WERI-Rb-1 (cell line): Measurements from ENCODE around the gene CSNK2B.

Experiments
- DNase-seq: peaks from one replicate; pipeline ENCODE4 v3.0.0-alpha.2; 2020
- H3K27ac ChIP-seq: fragments of 250-450 bp; sonication (Bioruptor Pico); 2 replicates; pipeline ENCODE4 v1.5.1; 2020; ENCODE audit warnings: mild to moderate bottlenecking, moderate library complexity
- H3K27me3 ChIP-seq: fragments of 250-450 bp; sonication (Bioruptor Pico); 2 replicates; pipeline ENCODE4 v1.5.1; 2021; ENCODE audit warnings: mild to moderate bottlenecking, low read depth, moderate library complexity; ENCODE audit not compliant: insufficient read depth, severe bottlenecking
- H3K36me3 ChIP-seq: fragments of 250-450 bp; sonication (Bioruptor Pico); 2 replicates; pipeline ENCODE4 v1.5.1; 2020; ENCODE audit warnings: mild to moderate bottlenecking, moderate library complexity
- H3K4me3 ChIP-seq: 2 replicates; pipeline ENCODE4 v1.5.1; 2011; ENCODE audit warnings: low read depth, mild to moderate bottlenecking, control low read depth, low read length
- H3K9me3 ChIP-seq: fragments of 250-450 bp; sonication (Bioruptor Pico); 2 replicates; pipeline ENCODE4 v1.5.1; 2021; ENCODE audit warnings: mild to moderate bottlenecking, moderate library complexity; ENCODE audit not compliant: severe bottlenecking
- CTCF ChIP-seq: IDR thresholded peaks from 2 replicates; pipeline ENCODE4 v1.5.1; 2011; ENCODE audit warnings: low read depth, mild to moderate bottlenecking, control low read depth, inconsistent platforms, low read length

CSNK2B gene

GRCh38 chr6:31630177-31630934, 35.5 kb upstream of the CSNK2B start:
- no peak for DNase-seq
- TF ChIP-seq CTCF, result no peak
- no peak overlapping the region for H3K4me3 ChIP-seq
- H3K27me3 ChIP-seq, result no peaks in the 10 kb centered on the region
- H3K36me3 ChIP-seq, result peaks cover 100% of the 10 kb centered on the region
- no peak overlapping the region for H3K27ac ChIP-seq
- no peaks in the 10 kb centered on the region for H3K9me3 ChIP-seq

GRCh38 chr6:31631209-31631608, 34.7 kb upstream of the CSNK2B start:
- DNase-seq, result no peak
- Histone ChIP-seq H3K4me3 (no peak overlapping the region), H3K27me3 (no peaks in the 10 kb centered on the region), H3K36me3 (peaks cover 100% of the 10 kb centered on the region), H3K27ac (no peak overlapping the region), H3K9me3 (no peaks in the 10 kb centered on the region)
- no peak for TF ChIP-seq CTCF

- H3K27ac ChIP-seq, result no peak overlapping the region; the same call in 1 of the 2 replicates
- H3K4me3 ChIP-seq, result no peak overlapping the region
- H3K27me3 ChIP-seq, result no peaks in the 10 kb centered on the region
- H3K9me3 ChIP-seq, result no peaks in the 10 kb centered on the region
- no peak for TF ChIP-seq CTCF
- DNase-seq, result no peak
- H3K36me3 ChIP-seq, result peaks cover 100% of the 10 kb centered on the region
Measured at GRCh38 chr6:31631681-31632278, 34.1 kb upstream of the CSNK2B start.

- DNase-seq, result no peak
- no peaks in the 10 kb centered on the region for H3K27me3 ChIP-seq
- peaks cover 100% of the 10 kb centered on the region for H3K36me3 ChIP-seq
- H3K27ac ChIP-seq, result peak overlapping the region; percentile 11
- H3K4me3 ChIP-seq, result no peak overlapping the region
- H3K9me3 ChIP-seq, result no peaks in the 10 kb centered on the region
- TF ChIP-seq CTCF, result no peak
Measured at GRCh38 chr6:31632279-31632946, 33.5 kb upstream of the CSNK2B start.

- TF ChIP-seq CTCF, result no peak
- no peaks in the 10 kb centered on the region for H3K27me3 ChIP-seq
- H3K4me3 ChIP-seq, result no peak overlapping the region
- H3K9me3 ChIP-seq, result no peaks in the 10 kb centered on the region
- DNase-seq, result no peak
- H3K36me3 ChIP-seq, result peaks cover 98% of the 10 kb centered on the region
- no peak overlapping the region for H3K27ac ChIP-seq
Measured at GRCh38 chr6:31633447-31633846, 32.4 kb upstream of the CSNK2B start.
